CD1c-positive myeloid dendritic cell (primary cell): ENCODE measurements around the gene ZNF615.
"Not testable (repeated sequence)": the region's sequence is repeated elsewhere in the genome, so short reads cannot be mapped to it uniquely, and the experiment has no call there.

Experiments
- DNase-seq: peaks from one replicate; pipeline ENCODE4 v3.0.0-alpha.2; 2016; ENCODE audit errors: extremely low spot score

The ZNF615 gene

GRCh38 chr19:51980116-51980736 is 27.8 kb downstream of the ZNF615 start:
- DNase-seq: no peak

GRCh38 chr19:51978882-51979281 is 29.1 kb downstream of the ZNF615 start:
- DNase-seq: no peak

GRCh38 chr19:51977346-51977745 is 30.7 kb downstream of the ZNF615 start:
- DNase-seq: no peak

GRCh38 chr19:51976852-51977251 is 31.2 kb downstream of the ZNF615 start:
- no peak for DNase-seq

- DNase-seq: not testable (repeated sequence)
These were observed 32.2 kb downstream of the ZNF615 start for GRCh38 chr19:51975787-51976186.

GRCh38 chr19:51971624-51972023 is 36.4 kb downstream of the ZNF615 start:
- no peak for DNase-seq

- DNase-seq: no peak
These were observed 37.3 kb downstream of the ZNF615 start for GRCh38 chr19:51970718-51971117.

- DNase-seq: no peak
These were observed 42.4 kb downstream of the ZNF615 start for GRCh38 chr19:51965583-51965982.

- DNase-seq: not testable (repeated sequence)
These were observed 47.3 kb downstream of the ZNF615 start for GRCh38 chr19:51960621-51961233.

GRCh38 chr19:51959791-51960190 is 48.2 kb downstream of the ZNF615 start:
- no peak for DNase-seq

- not testable (repeated sequence) for DNase-seq
These were observed 50.2 kb downstream of the ZNF615 start for GRCh38 chr19:51957846-51958245.

GRCh38 chr19:51948975-51949374 is 59.0 kb downstream of the ZNF615 start:
- DNase-seq: no peak

GRCh38 chr19:51946602-51947001 is 61.4 kb downstream of the ZNF615 start:
- no peak for DNase-seq

- DNase-seq: no peak
These were observed 63.0 kb downstream of the ZNF615 start for GRCh38 chr19:51944798-51945552.
